Right lobe of liver (tissue), 6 donors: ENCODE measurements around the gene CCNJL. TPM values are rescaled to one million over a fixed set of nuclear protein-coding genes. Genes with fewer than 3 reads are reported as not detected.
A peak's percentile ranks its signal among the peaks of the same experiment; 100 is the strongest.

Source experiments
- ATAC-seq, 4 donors: fragments of 200-7000 bp; cut with Tn5 transposase; one replicate each; pipeline ENCODE4 v1.9.1; 2020; ENCODE audit warnings: mild to moderate bottlenecking in 4 of 4, moderate library complexity in 4 of 4
- DNase-seq, 3 donors: peaks; one replicate each; pipeline ENCODE4 v3.0.0-alpha.2; 2020
- H3K27ac ChIP-seq, 3 donors: fragments of 200-600 bp; one replicate each; pipeline ENCODE4 v1.8.0; 2022
- H3K27me3 ChIP-seq, 2 donors: fragments of 200-600 bp; one replicate each; pipeline ENCODE4 v1.8.0; 2022
- H3K36me3 ChIP-seq, 4 donors: fragments of 200-600 bp; sonication (generic) in 1 of 4; one replicate each; pipeline versions ENCODE4 v1.5.1 to v1.8.0; 2017 to 2022; ENCODE audit warnings: control low read depth in 1 of 4
- H3K4me1 ChIP-seq, 4 donors: fragments of 200-600 bp; sonication (generic) in 1 of 4; one replicate each; pipeline versions ENCODE4 v1.5.1 to v1.8.0; 2017 to 2022; ENCODE audit warnings: control low read depth in 1 of 4
- H3K4me3 ChIP-seq, 3 donors: fragments of 200-600 bp; one replicate each; pipeline ENCODE4 v1.8.0; 2022
- H3K9me3 ChIP-seq, 4 donors: fragments of 200-600 bp; sonication (generic) in 1 of 4; one replicate each; pipeline versions ENCODE4 v1.5.1 to v1.8.0; 2017 to 2022; ENCODE audit warnings: control low read depth in 1 of 4
- CTCF ChIP-seq, 4 donors: fragments of 200-600 bp in 3 of 4; fragments of 450-650 bp in 1 of 4; IDR thresholded peaks; one replicate each; pipeline versions ENCODE4 v1.5.1 to v1.8.0; 2016 to 2022; ENCODE audit warnings: antibody characterized with exemption in 4 of 4, mild to moderate bottlenecking in 2 of 4
- POLR2A ChIP-seq: fragments of 450-650 bp; IDR thresholded peaks from one replicate; pipeline ENCODE4 v1.6.1; 2017; ENCODE audit warnings: antibody characterized with exemption, mild to moderate bottlenecking
- WGBS: methylation state at CpG from one replicate; pipeline ENCODE4 v1.1.6; 2018; ENCODE audit warnings: low coverage, low lambda C conversion rate; ENCODE audit not compliant: insufficient coverage; ENCODE audit errors: missing lambda C conversion rate; 5-methylcytosine and 5-hydroxymethylcytosine counted together
- intact Hi-C, 2 donors: fragments of 100-400 bp; cut with DNase I; formaldehyde crosslinking; loops; one replicate each; pipeline versions ENCODE4 v1.11.2 to v1.14.1; 2022
- total RNA-seq, 6 experiments: library from RNA; depleted of rRNA in 2 of 6; stranded (reverse); fragments of >200 nt in 2 of 6; fragmentation: NEBNext Ultra II Directional in 3 of 6; extraction: Animal tissue kit (Norgen Biotek cat#: 25700) in 3 of 6; gene quantifications; one replicate each; pipeline versions ENCODE4 v1.1.0 to v1.2.4, GENCODE V29; 2016 to 2023
- donor health status: DM: no; HTN: yes; CAD: no.
- donor health status: DM: no; HTN: no; CAD: no.
- donor health status: DM: no; HTN: no; CAD: no.
- donor health status: DM: no; HTN: yes; CAD: no.
- donor health status: DM: no; HTN: yes; CAD: no.

The CCNJL gene
- total RNA-seq, 6 experiments from 2014 or later, result 0.19 to 0.79 (median 0.44) TPM

GRCh38 chr5:160318409-160318808 is 6.0 kb upstream of the CCNJL start:
- H3K27ac ChIP-seq, result no peak overlapping the region
- H3K27me3 ChIP-seq, result peaks cover 0 to 3% of the 10 kb centered on the region in 2 donors
- H3K4me1 ChIP-seq, result peaks cover 0 to 7% (median 0%) of the 10 kb centered on the region in 4 donors
- ATAC-seq, result peak; percentile 21 to 33 (median 28)
- no peak for TF ChIP-seq CTCF (IDR thresholded peaks at IDR 0.05)
- TF ChIP-seq POLR2A, result no peak
- H3K9me3 ChIP-seq, result no peaks in the 10 kb centered on the region
- H3K4me3 ChIP-seq, result no peak overlapping the region
- DNase-seq, result no peak
- intact Hi-C loops, result no loop called here
- H3K36me3 ChIP-seq, result no peaks in the 10 kb centered on the region
- 65% methylated on average over 4 of the region's 4 CpGs for WGBS

- no peaks in the 10 kb centered on the region for H3K36me3 ChIP-seq
- ATAC-seq (no peak), DNase-seq (no peak)
- H3K27me3 ChIP-seq, result peaks cover 0 to 4% of the 10 kb centered on the region in 2 donors
- H3K4me3 ChIP-seq, result no peak overlapping the region
- no peaks in the 10 kb centered on the region for H3K9me3 ChIP-seq
- intact Hi-C loops, result no loop called here
- H3K4me1 ChIP-seq, result peaks cover 0 to 7% (median 0%) of the 10 kb centered on the region in 4 donors
- WGBS, result 42% methylated on average over 4 of the region's 5 CpGs
- no peak overlapping the region for H3K27ac ChIP-seq
- TF ChIP-seq POLR2A, result no peak
- no peak for TF ChIP-seq CTCF (IDR thresholded peaks at IDR 0.05)
Observed at GRCh38 chr5:160317434-160317833, 5.1 kb upstream of the CCNJL start.

- Histone ChIP-seq H3K36me3 (no peaks in the 10 kb centered on the region), H3K4me3 (no peak overlapping the region), H3K4me1 (peaks cover 0 to 14% (median 0%) of the 10 kb centered on the region in 4 donors), H3K27me3 (peaks cover 7 to 9% of the 10 kb centered on the region in 2 donors), H3K9me3 (no peaks in the 10 kb centered on the region), H3K27ac (no peak overlapping the region)
- ATAC-seq, result peak; percentile 47 to 88 (median 60)
- 0% methylated on average over 1 of the region's 1 CpG for WGBS
- TF ChIP-seq POLR2A, result no peak
- no peak for TF ChIP-seq CTCF (IDR thresholded peaks at IDR 0.05)
- intact Hi-C loops, result no loop called here
- peak in 1 of 3 donors; percentile 28 for DNase-seq
Observed at GRCh38 chr5:160315968-160316367, 3.6 kb upstream of the CCNJL start.

GRCh38 chr5:160312960-160313727 is 780 bp upstream of the CCNJL start:
- DNase-seq, result no peak
- TF ChIP-seq CTCF (IDR thresholded peaks at IDR 0.05), result no peak
- TF ChIP-seq POLR2A, result no peak
- no peak for ATAC-seq
- Histone ChIP-seq H3K9me3 (no peaks in the 10 kb centered on the region), H3K4me1 (peaks cover 0 to 14% (median 0%) of the 10 kb centered on the region in 4 donors), H3K27me3 (peaks cover 7 to 9% of the 10 kb centered on the region in 2 donors), H3K36me3 (no peaks in the 10 kb centered on the region), H3K4me3 (peak overlapping the region in 2 of 3 donors; percentile 38 to 53), H3K27ac (no peak overlapping the region)
- WGBS, result 19% methylated on average over 8 of the region's 8 CpGs
- intact Hi-C loops, result no loop called here
